Measurements from ENCODE around the gene COPS3.

The COPS3 gene

GRCh38 chr17:17214646-17215436 is 66.2 kb downstream of the COPS3 start:
- no peak for DNase-seq

GRCh38 chr17:17213775-17214174 is 67.3 kb downstream of the COPS3 start:
- DNase-seq, result no peak

DNA sequence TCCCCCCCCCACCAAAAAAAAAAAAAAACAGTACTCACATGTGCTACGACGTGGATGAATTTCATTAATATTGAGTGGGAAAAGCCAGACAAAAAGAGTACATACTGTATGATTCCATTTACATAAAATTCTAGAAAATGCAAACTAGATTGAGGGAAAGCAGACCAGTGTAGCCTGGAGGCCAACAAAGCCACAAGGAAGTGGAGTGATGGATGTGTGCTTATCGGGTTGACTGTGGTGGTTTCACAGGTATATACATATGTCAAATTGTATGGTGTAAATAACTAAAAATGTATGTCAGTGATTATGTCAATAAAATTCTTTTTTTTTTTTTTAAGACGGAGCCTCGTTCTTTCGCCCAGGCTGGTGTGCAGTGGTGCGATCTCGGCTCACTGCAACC is 73.0 kb downstream of the COPS3 start:
- DNase-seq, result no peak

GRCh38 chr17:17206913-17207335 is 74.1 kb downstream of the COPS3 start:
- DNase-seq, result peak in 3 of 6 experiments; percentile 27 to 40 (median 40)

GRCh38 chr17:17206124-17206912 is 74.7 kb downstream of the COPS3 start, which contains the start of gene PLD6:
PLD6 (minus strand) TSS chr17:17206333; CDS start chr17:17206286, 47 bp downstream.
- peak; percentile 89 to 95 (median 94) for DNase-seq

DNA sequence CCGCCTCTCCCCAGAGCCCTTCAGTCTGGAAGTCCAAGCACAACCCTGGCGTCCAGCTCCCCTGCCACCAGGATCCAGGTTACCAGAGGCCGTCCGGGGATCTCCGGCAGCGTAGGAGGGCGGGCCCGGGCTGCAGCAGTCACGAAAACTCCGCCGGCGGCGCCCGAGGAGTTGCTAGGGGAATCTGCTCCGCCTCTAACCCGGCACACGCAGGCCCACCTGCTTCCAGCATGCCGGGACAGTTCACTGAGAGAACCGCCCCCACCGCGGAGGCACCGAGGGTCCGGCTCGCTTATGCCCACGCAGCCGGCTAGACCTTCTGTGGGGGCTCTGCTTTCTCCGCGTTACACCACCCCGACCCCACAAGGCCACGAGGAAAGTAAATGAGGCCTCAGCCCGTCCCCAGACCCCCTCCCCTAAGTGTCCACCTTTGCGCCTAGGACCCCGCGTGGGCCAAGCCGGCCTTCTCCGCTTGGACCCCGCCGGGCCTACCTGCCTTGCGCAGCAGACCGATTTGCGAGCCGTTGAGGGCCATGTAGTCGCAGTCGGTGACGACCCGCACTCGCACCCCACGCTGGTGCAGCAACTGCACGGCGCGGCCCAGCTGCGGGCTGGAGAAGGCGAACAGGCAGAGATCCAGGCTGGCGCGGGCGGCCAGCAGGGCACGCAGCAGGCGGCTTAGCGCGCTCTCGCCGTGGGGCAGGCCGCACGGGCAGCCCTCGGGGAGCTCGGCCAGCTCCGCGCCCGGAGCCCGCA is 75.5 kb downstream of the COPS3 start:
- peak; percentile 14 to 59 (median 44) for DNase-seq

- DNase-seq, result no peak
Observed at GRCh38 chr17:17204635-17205231, 76.3 kb downstream of the COPS3 start.

DNA sequence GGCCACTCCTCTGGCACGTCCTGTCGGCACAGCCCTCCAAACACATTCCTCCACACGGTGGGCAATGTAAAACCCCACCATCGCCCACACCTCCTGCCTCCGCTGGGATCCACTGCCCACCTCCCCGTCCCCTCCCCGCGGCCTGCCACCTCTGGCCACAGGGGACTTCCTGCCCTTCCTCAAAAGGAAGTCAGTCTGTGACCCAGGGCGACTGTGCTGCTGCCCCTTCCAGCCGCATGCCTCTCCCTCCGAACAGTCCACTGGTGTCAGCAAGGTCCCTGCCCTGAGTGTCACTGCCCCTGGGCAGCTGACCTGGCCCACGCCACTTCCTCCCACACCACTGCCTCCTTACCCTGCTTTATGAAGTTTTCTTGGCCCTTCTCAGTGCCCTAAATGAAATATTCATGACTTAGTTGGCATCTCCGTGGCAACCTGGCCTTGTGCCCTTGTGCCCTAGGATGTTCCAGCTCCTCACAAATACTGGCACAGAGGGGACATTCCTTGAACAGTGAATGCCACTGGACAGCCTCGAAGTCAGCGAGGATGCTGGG is 76.9 kb downstream of the COPS3 start:
- DNase-seq, result no peak

GRCh38 chr17:17203173-17203730 is 77.8 kb downstream of the COPS3 start:
- DNase-seq, result no peak

- DNase-seq, result no peak
Observed at GRCh38 chr17:17201907-17202306, 79.1 kb downstream of the COPS3 start.

GRCh38 chr17:17201271-17201670 is 79.8 kb downstream of the COPS3 start:
- DNase-seq, result no peak

GRCh38 chr17:17200831-17201230 is 80.2 kb downstream of the COPS3 start:
- no peak for DNase-seq

DNA sequence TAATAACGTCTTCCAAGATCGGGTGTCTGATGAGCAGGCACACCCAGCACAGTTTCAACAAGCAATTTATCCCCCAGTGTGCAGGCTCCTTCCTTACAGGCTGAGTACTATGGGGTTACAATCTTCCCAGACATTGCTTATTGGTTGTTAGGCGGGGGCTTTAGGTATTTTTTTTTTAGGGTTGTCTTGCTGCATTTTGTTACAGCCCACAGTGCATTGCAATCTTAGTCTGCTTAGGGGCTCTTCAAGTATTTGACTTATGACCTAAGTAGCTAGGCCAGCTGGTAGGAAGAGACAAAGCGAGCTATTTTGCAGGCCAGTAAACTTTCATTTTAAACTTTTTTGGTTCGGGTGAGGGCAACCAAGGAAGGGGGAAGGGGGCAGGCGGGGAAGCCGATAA is 80.7 kb downstream of the COPS3 start:
- DNase-seq, result no peak

- no peak for DNase-seq
Observed at GRCh38 chr17:17198281-17198680, 82.8 kb downstream of the COPS3 start.

GRCh38 chr17:17196776-17197175 is 84.3 kb downstream of the COPS3 start:
- DNase-seq, result no peak

Measured in stimulated activated naive CD4-positive, alpha-beta T cell (primary cell).